ENCODE data around the gene NR1H2.

The NR1H2 gene

GRCh38 chr19:50412419-50412818 is 36.2 kb downstream of the NR1H2 start:
- TF ChIP-seq POLR2A (IDR thresholded peaks at IDR 0.05; ENCODE audit: low read depth, low read length) (no peak), PAX5 (IDR thresholded peaks at IDR 0.05; ENCODE audit: insufficient read depth, low read length, severe bottlenecking) (no peak)
- FAIRE-seq (no peak), DNase-seq (ENCODE audit: insufficient read length, low spot score) (no peak)

- FAIRE-seq (no peak), DNase-seq (ENCODE audit: insufficient read length, low spot score) (no peak)
- no peak for TF ChIP-seq PAX5 (IDR thresholded peaks at IDR 0.05; ENCODE audit: insufficient read depth, low read length, severe bottlenecking)
Measured at GRCh38 chr19:50413096-50413495, 36.8 kb downstream of the NR1H2 start.

GRCh38 chr19:50413531-50413930 is 37.3 kb downstream of the NR1H2 start:
- DNase-seq (ENCODE audit: insufficient read length, low spot score): no peak
- TF ChIP-seq POLR2AphosphoS5 (IDR thresholded peaks at IDR 0.05; ENCODE audit: low read depth, low read length) (no peak), PAX5 (IDR thresholded peaks at IDR 0.05; ENCODE audit: insufficient read depth, low read length, severe bottlenecking) (no peak), POU2F2 (IDR thresholded peaks at IDR 0.05; ENCODE audit: low read depth, low read length) (no peak), TAF1 (IDR thresholded peaks at IDR 0.05; ENCODE audit: low read depth, low read length) (no peak), POLR2A (IDR thresholded peaks at IDR 0.05; ENCODE audit: low read depth, low read length) (no peak), SPI1 (IDR thresholded peaks at IDR 0.05; ENCODE audit: low read depth, low read length) (no peak)
- FAIRE-seq: no peak

GRCh38 chr19:50414864-50415660 is 38.8 kb downstream of the NR1H2 start:
- FAIRE-seq: peak; percentile 98

DNA sequence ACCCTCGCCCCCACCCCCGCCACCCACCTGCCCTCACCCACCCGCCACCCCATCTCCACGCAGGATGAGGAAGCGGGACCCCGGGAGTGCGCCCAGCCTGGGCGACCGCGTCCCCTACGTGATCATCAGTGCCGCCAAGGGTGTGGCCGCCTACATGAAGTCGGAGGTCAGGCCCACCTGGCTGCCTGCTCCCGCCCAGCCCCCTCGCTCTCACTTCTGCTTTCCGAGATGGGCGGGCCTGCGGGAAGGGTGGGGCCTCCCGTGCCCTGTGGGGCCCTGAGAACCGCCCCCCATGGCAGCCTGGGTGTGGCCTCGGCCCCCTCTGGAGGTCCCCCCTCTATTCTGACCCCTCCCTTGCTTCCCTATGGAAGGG is 39.4 kb downstream of the NR1H2 start:
- TF ChIP-seq SPI1 (IDR thresholded peaks at IDR 0.05; ENCODE audit: low read depth, low read length): peak; percentile 99
- TF ChIP-seq POU2F2 (IDR thresholded peaks at IDR 0.05; ENCODE audit: low read depth, low read length): no peak
- TF ChIP-seq TAF1 (IDR thresholded peaks at IDR 0.05; ENCODE audit: low read depth, low read length): 0 out of 2 replicates have a peak, but pooled peaks have one; percentile 23
- FAIRE-seq (no peak), DNase-seq (ENCODE audit: insufficient read length, low spot score) (peak; percentile 95)

More at GRCh38 chr19:50414864-50415660, 38.8 kb downstream of the NR1H2 start:
- TF ChIP-seq SPI1 (IDR thresholded peaks at IDR 0.05; ENCODE audit: low read depth, low read length): no peak
- TF ChIP-seq POLR2A (IDR thresholded peaks at IDR 0.05; ENCODE audit: low read depth, low read length): no peak
- TF ChIP-seq PAX5 (IDR thresholded peaks at IDR 0.05; ENCODE audit: insufficient read depth, low read length, severe bottlenecking): peak; percentile 43
- no peak for TF ChIP-seq TAF1 (IDR thresholded peaks at IDR 0.05; ENCODE audit: low read depth, low read length)
- no peak for TF ChIP-seq POU2F2 (IDR thresholded peaks at IDR 0.05; ENCODE audit: low read depth, low read length)
- TF ChIP-seq POLR2AphosphoS5 (IDR thresholded peaks at IDR 0.05; ENCODE audit: low read depth, low read length): 0 out of 2 replicates have a peak, but pooled peaks have one; percentile 12
- peak; percentile 94 for DNase-seq (ENCODE audit: insufficient read length, low spot score)

GRCh38 chr19:50416034-50416977 is 40.0 kb downstream of the NR1H2 start:
- FAIRE-seq (peak; percentile 38), DNase-seq (ENCODE audit: insufficient read length, low spot score) (no peak)
- no peak for TF ChIP-seq PAX5 (IDR thresholded peaks at IDR 0.05; ENCODE audit: insufficient read depth, low read length, severe bottlenecking)
- TF ChIP-seq POLR2A (IDR thresholded peaks at IDR 0.05; ENCODE audit: low read depth, low read length): no peak
- no peak for TF ChIP-seq POU2F2 (IDR thresholded peaks at IDR 0.05; ENCODE audit: low read depth, low read length)
- no peak for TF ChIP-seq TAF1 (IDR thresholded peaks at IDR 0.05; ENCODE audit: low read depth, low read length)
- TF ChIP-seq SPI1 (IDR thresholded peaks at IDR 0.05; ENCODE audit: low read depth, low read length): no peak
- TF ChIP-seq POLR2AphosphoS5 (IDR thresholded peaks at IDR 0.05; ENCODE audit: low read depth, low read length): no peak

DNA sequence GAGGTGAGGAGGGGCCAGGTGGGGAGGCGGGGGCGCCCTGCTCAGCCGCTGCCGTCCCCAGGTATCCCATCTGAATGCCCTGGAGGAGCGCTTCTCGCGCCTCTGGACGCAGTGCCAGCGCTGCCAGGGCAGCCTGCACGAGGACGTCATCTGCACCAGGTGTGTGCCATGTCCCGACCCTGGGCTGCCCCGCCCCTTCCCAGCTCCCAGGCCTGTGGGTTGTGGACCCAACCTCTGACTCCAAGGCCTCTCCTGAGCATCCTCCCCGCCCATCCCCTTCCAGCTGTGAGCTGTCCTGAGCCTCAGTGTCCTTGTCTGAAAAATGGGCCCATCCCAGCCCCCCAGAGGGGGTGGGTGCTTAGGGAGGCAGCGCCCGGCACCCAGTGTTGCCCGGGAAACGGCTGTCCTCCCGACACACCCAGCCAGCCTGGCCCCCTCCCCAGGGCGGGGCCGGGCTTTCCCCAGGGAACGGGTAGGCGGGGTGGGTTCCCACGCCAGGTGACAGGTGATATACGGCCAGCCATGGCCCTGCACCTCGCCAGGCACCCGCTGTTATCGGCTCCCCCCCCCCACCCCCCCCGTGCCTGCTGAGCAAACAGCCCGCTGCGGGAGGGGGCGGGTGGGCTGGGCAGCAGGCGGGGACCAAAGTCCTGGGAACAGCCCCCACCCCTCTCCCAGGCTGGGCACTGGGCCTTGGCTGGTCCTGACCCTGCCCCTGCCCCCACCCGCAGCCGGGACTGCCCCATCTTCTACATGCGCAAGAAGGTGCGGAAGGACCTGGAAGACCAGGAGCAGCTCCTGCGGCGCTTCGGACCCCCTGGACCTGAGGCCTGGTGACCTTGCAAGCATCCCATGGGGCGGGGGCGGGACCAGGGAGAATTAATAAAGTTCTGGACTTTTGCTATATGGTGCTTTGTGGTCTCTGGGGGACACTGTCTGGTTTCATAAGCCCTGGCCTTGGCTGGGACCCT is 41.1 kb downstream of the NR1H2 start:
- DNase-seq (ENCODE audit: insufficient read length, low spot score): no peak
- TF ChIP-seq SPI1 (IDR thresholded peaks at IDR 0.05; ENCODE audit: low read depth, low read length) (no peak), TAF1 (IDR thresholded peaks at IDR 0.05; ENCODE audit: low read depth, low read length) (no peak), POLR2AphosphoS5 (IDR thresholded peaks at IDR 0.05; ENCODE audit: low read depth, low read length) (no peak), POU2F2 (IDR thresholded peaks at IDR 0.05; ENCODE audit: low read depth, low read length) (no peak), PAX5 (IDR thresholded peaks at IDR 0.05; ENCODE audit: insufficient read depth, low read length, severe bottlenecking) (no peak), POLR2A (IDR thresholded peaks at IDR 0.05; ENCODE audit: low read depth, low read length) (no peak)
- FAIRE-seq: peak; percentile 71

DNA sequence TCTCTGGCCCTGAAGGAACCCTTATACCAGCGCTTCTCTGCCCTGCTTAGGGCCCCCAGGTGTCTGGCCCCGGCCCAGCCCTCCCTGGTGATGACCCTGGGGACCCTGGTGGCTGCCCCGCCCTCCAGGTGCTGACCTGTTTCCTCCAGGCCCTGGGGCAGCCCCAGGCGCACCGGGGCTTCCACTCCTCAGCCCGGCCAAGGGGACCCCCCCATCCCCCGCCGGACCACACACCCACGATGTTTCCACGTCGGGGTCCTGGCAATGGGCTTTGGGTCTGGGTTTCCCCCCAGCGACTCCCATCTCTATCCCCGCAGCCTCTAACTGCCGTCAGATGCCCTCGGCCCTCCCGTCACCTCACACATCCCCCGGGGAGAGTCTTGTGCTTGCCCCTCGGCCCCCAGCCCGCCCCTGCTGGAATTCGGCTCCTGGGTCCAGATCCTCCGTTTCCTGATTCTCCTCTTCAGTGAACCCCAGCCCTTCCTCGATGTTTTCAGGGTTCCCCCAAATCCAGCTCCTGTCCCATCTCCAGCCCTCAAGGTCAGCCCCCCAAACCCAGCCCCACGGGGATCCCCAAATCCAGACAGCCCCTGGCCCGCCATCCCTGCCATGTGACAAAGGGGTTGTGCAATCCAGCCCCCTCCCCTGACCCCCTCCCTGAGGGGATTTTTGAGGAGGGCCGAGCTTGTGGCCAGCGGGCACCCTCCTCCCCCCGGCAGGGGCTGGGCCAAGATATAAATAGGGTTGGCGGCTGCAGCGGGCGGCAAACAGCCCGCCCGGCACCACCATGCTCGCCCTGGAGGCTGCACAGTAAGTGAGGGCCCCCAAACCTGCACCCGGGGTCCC is 42.1 kb downstream of the NR1H2 start, which contains the start of gene SPIB:
Gene SPIB, plus strand, starts transcription at position 763 of the 846 bp plus-strand sequence. Its CDS starts 25 bp downstream, at position 788.
- no peak for DNase-seq (ENCODE audit: insufficient read length, low spot score)
- no peak for TF ChIP-seq PAX5 (IDR thresholded peaks at IDR 0.05; ENCODE audit: insufficient read depth, low read length, severe bottlenecking)
- TF ChIP-seq POLR2AphosphoS5 (IDR thresholded peaks at IDR 0.05; ENCODE audit: low read depth, low read length): peak; percentile 79
- TF ChIP-seq TAF1 (IDR thresholded peaks at IDR 0.05; ENCODE audit: low read depth, low read length): 0 out of 2 replicates have a peak, but pooled peaks have one; percentile 36
- no peak for TF ChIP-seq POU2F2 (IDR thresholded peaks at IDR 0.05; ENCODE audit: low read depth, low read length)
- TF ChIP-seq POLR2A (IDR thresholded peaks at IDR 0.05; ENCODE audit: low read depth, low read length): peak; percentile 82
- no peak for TF ChIP-seq SPI1 (IDR thresholded peaks at IDR 0.05; ENCODE audit: low read depth, low read length)
- peak; percentile 51 for FAIRE-seq

All from GM12891 (cell line).